ENCODE data around the gene MYO1E.

DNA sequence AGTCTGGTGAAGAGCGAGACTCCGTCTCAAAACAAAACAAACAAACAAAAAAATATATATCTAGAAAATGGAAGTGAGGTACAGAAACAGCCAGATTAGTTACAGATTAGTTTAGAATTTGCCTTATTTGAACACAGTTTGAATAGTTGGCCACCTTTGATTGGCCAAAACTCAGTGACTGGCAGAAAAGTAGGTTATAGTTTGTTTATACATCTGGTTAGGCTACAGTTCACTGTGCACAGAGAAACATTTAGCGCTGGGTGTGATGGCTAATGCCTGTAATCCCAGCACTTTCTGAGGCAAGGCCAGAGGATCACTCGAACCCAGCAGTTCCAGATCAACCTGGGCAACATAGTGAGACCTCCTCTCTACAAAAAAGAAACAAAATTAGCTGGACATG is 114.4 kb downstream of the MYO1E start:
- TF ChIP-seq, protein P1, sequence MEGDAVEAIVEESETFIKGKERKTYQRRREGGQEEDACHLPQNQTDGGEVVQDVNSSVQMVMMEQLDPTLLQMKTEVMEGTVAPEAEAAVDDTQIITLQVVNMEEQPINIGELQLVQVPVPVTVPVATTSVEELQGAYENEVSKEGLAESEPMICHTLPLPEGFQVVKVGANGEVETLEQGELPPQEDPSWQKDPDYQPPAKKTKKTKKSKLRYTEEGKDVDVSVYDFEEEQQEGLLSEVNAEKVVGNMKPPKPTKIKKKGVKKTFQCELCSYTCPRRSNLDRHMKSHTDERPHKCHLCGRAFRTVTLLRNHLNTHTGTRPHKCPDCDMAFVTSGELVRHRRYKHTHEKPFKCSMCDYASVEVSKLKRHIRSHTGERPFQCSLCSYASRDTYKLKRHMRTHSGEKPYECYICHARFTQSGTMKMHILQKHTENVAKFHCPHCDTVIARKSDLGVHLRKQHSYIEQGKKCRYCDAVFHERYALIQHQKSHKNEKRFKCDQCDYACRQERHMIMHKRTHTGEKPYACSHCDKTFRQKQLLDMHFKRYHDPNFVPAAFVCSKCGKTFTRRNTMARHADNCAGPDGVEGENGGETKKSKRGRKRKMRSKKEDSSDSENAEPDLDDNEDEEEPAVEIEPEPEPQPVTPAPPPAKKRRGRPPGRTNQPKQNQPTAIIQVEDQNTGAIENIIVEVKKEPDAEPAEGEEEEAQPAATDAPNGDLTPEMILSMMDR (IDR thresholded peaks at IDR 0.05) = no peak
- TF ChIP-seq POLR2A (IDR thresholded peaks at IDR 0.05) (no peak), EP300 (IDR thresholded peaks at IDR 0.05) (no peak)
